GM23248 (cell line): ENCODE results near the gene SLC19A1. TPM values are rescaled to one million over a fixed set of nuclear protein-coding genes. Genes with fewer than 3 reads are reported as not detected.

ENCODE experiments used
- DNase-seq: peaks from one replicate; pipeline ENCODE4 v3.0.0-alpha.2; 2015
- H2AFZ ChIP-seq: fragments of 200-600 bp; sonication (generic); 2 replicates; pipeline ENCODE4 v1.6.1; 2016; ENCODE audit warnings: antibody characterized with exemption
- H3F3A ChIP-seq: fragments of 200-600 bp; sonication (generic); 2 replicates; pipeline ENCODE4 v1.6.1; 2016; ENCODE audit warnings: mild to moderate bottlenecking, antibody characterized with exemption, mixed run types; ENCODE audit not compliant: insufficient read depth
- H3K27ac ChIP-seq: fragments of 200-600 bp; sonication (generic); 2 replicates; pipeline ENCODE4 v1.5.1; 2016; ENCODE audit warnings: mild to moderate bottlenecking
- H3K27me3 ChIP-seq: fragments of 200-600 bp; sonication (generic); replicated peaks from 2 replicates; pipeline ENCODE4 v1.6.1; 2016; ENCODE audit warnings: mild to moderate bottlenecking; ENCODE audit not compliant: insufficient read depth
- H3K36me3 ChIP-seq: fragments of 200-600 bp; sonication (generic); 2 replicates; pipeline ENCODE4 v1.6.1; 2016; ENCODE audit warnings: low read depth, mild to moderate bottlenecking
- H3K4me1 ChIP-seq: fragments of 200-600 bp; sonication (generic); 2 replicates; pipeline ENCODE4 v1.6.1; 2016; ENCODE audit warnings: mild to moderate bottlenecking; ENCODE audit not compliant: insufficient read depth
- H3K4me2 ChIP-seq: fragments of 200-600 bp; sonication (generic); one replicate; pipeline ENCODE4 v1.6.1; 2016; ENCODE audit warnings: mild to moderate bottlenecking; ENCODE audit not compliant: unreplicated experiment
- H3K4me3 ChIP-seq: fragments of 200-600 bp; sonication (generic); 2 replicates; pipeline ENCODE4 v1.5.1; 2016; ENCODE audit warnings: mild to moderate bottlenecking
- H3K79me2 ChIP-seq: fragments of 200-600 bp; sonication (generic); 2 replicates; pipeline ENCODE4 v1.6.1; 2016; ENCODE audit warnings: mild to moderate bottlenecking; ENCODE audit not compliant: insufficient read depth
- H3K9ac ChIP-seq: fragments of 200-600 bp; sonication (generic); 2 replicates; pipeline ENCODE4 v1.6.1; 2016; ENCODE audit warnings: mild to moderate bottlenecking
- H3K9me2 ChIP-seq: fragments of 200-600 bp; sonication (generic); 2 replicates; pipeline ENCODE4 v1.6.1; 2016; ENCODE audit warnings: mixed run types, mild to moderate bottlenecking, moderate library complexity; ENCODE audit not compliant: insufficient read depth
- H3K9me3 ChIP-seq: fragments of 200-600 bp; sonication (generic); one replicate; pipeline ENCODE4 v1.6.1; 2017; ENCODE audit warnings: low read depth
- H4K20me1 ChIP-seq: fragments of 200-600 bp; sonication (generic); 2 replicates; pipeline ENCODE4 v1.6.0; 2016; ENCODE audit not compliant: insufficient read depth
- EZH2 ChIP-seq: fragments of 200-600 bp; sonication (generic); IDR thresholded peaks from 2 replicates; pipeline ENCODE4 v1.6.1; 2018; ENCODE audit warnings: antibody characterized with exemption, mild to moderate bottlenecking; ENCODE audit not compliant: insufficient read depth, poor library complexity, severe bottlenecking
- EZH2phosphoT487 ChIP-seq: fragments of 200-600 bp; sonication (generic); IDR thresholded peaks from 2 replicates; pipeline ENCODE4 v1.6.1; 2018; ENCODE audit warnings: antibody characterized with exemption, moderate library complexity, mild to moderate bottlenecking, low read depth; ENCODE audit not compliant: insufficient read depth
- WGBS, 2 experiments: methylation state at CpG; one replicate each; pipeline ENCODE4 v1.1.6; 2015 to 2017; ENCODE audit warnings: low lambda C conversion rate in 2 of 2, low coverage in 1 of 2; ENCODE audit errors: missing lambda C conversion rate in 2 of 2; 5-methylcytosine and 5-hydroxymethylcytosine counted together
- in situ Hi-C: fragments of 300-500 bp; cut with MboI; formaldehyde crosslinking; loops from 2 replicates; pipeline ENCODE4 v1.15.0; 2020
- polyA plus RNA-seq: library from polyadenylated mRNA; unstranded; fragments of >200 nt; fragmentation: Nextera tagmentation; extraction: Ambion mirVana; gene quantifications from 2 replicates; pipeline ENCODE4 v1.2.1, GENCODE V29; 2016
- total RNA-seq: library from RNA; depleted of rRNA; stranded (reverse); fragments of >200 nt; shearing (Covaris generic); gene quantifications from 2 replicates; pipeline ENCODE4 v1.2.3, GENCODE V29; 2014

Gene SLC19A1
- total and polyA plus RNA-seq, 2 experiments from 2014 or later = 7.8 to 8.4 TPM

DNA sequence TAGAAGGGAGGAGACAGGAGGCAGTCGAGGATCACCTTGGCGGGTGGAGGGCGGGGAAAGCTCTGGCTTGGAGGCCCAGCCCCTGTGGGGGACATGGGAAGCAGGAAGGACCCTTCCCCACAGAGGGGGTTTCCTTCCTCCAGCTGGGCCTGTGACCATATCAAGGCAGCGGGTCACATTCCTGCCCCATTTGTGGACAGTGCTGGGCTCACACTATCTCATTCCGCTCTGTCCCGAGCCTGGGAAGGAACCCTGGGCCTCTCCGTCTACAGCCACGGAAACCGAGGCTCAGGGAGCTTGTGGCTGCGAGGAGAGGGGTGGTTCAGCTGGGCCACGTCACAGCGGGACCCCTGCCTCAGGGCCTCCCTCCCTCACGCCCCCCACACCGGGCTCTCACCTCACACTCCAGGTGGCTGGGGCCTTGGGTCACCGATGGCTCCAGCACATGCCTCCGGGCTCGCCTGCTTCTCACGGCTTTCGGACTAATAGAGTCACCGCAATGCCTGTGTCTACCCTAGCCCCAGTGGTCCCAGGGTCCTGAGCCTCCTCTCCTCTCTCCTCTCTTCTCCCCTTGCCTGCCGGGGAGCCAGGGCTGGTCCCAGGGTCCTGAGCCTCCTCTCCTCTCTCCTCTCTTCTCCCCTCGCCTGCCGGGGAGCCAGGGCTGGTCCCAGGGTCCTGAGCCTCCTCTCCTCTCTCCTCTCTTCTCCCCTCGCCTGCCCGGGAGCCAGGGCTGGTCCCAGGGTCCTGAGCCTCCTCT, 56.4 kb downstream of the SLC19A1 start:
- Histone ChIP-seq H3K36me3 (no peaks in the 10 kb centered on the region), H3K27ac (no peak overlapping the region), H3K4me3 (no peak overlapping the region), H2AFZ (no peak overlapping the region), H4K20me1 (no peaks in the 10 kb centered on the region), H3K9ac (no peak overlapping the region), H3K9me2 (no peaks in the 10 kb centered on the region), H3K79me2 (no peaks in the 10 kb centered on the region), H3K27me3 (no peaks in the 10 kb centered on the region), H3K9me3 (no peaks in the 10 kb centered on the region), H3K4me2 (no peak overlapping the region), H3F3A (no peaks in the 10 kb centered on the region), H3K4me1 (no peaks in the 10 kb centered on the region)
- 79 to 80% methylated on average over 20 to 25 of the region's 25 CpGs for WGBS, 2 experiments
- DNase-seq = no peak
- no peak for TF ChIP-seq EZH2phosphoT487
- no peak for TF ChIP-seq EZH2
- in situ Hi-C loops = no loop called here

- Histone ChIP-seq H3K4me3 (no peak overlapping the region), H2AFZ (no peak overlapping the region), H3F3A (no peaks in the 10 kb centered on the region), H3K27ac (no peak overlapping the region), H3K4me2 (no peak overlapping the region), H3K36me3 (no peaks in the 10 kb centered on the region), H3K79me2 (no peaks in the 10 kb centered on the region), H3K9me3 (no peaks in the 10 kb centered on the region), H3K9ac (no peak overlapping the region), H3K27me3 (no peaks in the 10 kb centered on the region), H3K4me1 (no peaks in the 10 kb centered on the region), H4K20me1 (no peaks in the 10 kb centered on the region), H3K9me2 (no peaks in the 10 kb centered on the region)
- no peak for TF ChIP-seq EZH2phosphoT487
- TF ChIP-seq EZH2 = no peak
- WGBS, 2 experiments = 82% methylated on average over 6 of the region's 6 CpGs
- no peak for DNase-seq
- in situ Hi-C loops = no loop called here
Measured at GRCh38 chr21:45484318-45484717, 57.9 kb downstream of the SLC19A1 start.

- TF ChIP-seq EZH2phosphoT487 (no peak), EZH2 (no peak)
- H4K20me1 ChIP-seq = no peaks in the 10 kb centered on the region
- in situ Hi-C loops = no loop called here
- no peaks in the 10 kb centered on the region for H3K4me1 ChIP-seq
- no peak overlapping the region for H3K9ac ChIP-seq
- H3K9me3 ChIP-seq = no peaks in the 10 kb centered on the region
- H3K4me3 ChIP-seq = no peak overlapping the region
- no peak for DNase-seq
- no peaks in the 10 kb centered on the region for H3K36me3 ChIP-seq
- no peak overlapping the region for H3K27ac ChIP-seq
- no peaks in the 10 kb centered on the region for H3K27me3 ChIP-seq
- no peak overlapping the region for H3K4me2 ChIP-seq
- 87 to 90% methylated on average over 34 to 40 of the region's 40 CpGs for WGBS, 2 experiments
- no peaks in the 10 kb centered on the region for H3F3A ChIP-seq
- H3K79me2 ChIP-seq = no peaks in the 10 kb centered on the region
- H2AFZ ChIP-seq = no peak overlapping the region
- no peaks in the 10 kb centered on the region for H3K9me2 ChIP-seq
Measured at GRCh38 chr21:45482899-45483821, 59.1 kb downstream of the SLC19A1 start.

DNA sequence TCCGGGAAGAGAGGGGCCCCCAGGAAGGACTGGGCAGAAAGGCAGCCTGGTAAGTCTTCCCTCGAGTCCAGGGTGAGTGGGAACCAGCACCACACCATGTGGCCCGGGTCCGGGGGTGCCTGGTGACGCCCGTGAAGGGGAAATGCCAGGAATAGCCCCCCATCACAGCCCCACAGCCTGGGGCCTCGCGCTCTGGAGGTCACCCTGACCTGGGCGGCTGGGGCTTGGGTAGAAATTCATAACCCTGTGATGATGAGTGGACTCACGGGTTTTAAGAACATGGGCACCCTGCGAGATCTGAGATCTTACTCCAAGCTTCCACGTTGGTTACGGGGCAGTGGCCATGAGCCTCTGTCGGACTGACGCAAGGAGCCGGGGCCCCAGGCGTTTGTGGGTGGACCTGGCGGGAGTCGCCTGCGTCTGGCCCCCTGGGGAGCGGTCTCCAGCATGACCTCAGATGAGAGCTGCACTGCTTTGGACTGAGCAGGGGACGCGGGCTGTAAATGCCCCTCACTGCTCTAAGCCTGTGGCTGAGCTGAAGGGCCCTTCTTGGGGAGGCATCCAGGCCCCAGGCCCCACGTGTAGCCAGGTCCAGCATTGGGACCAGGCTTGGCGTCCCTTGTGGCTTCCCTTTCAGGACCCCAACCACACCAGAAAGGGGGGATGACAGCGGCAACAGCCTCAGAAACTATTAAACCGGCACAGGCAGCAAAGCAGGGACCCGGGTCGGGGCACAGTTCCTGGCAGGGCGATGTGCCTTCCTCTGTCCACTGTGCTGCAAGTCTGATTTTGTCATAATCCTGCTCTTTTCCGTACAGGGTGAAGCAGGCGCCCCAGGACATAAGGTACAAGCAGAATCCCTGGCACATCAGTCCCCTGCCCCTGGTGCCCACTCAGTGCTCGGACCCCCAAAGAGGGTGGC, 60.0 kb downstream of the SLC19A1 start:
- no peak overlapping the region for H2AFZ ChIP-seq
- no peaks in the 10 kb centered on the region for H3K36me3 ChIP-seq
- 91 to 92% methylated on average over 33 of the region's 33 CpGs for WGBS, 2 experiments
- no peaks in the 10 kb centered on the region for H3K27me3 ChIP-seq
- DNase-seq = no peak
- H3K9me3 ChIP-seq = no peaks in the 10 kb centered on the region
- TF ChIP-seq EZH2phosphoT487 (no peak), EZH2 (no peak)
- H3K9me2 ChIP-seq = no peaks in the 10 kb centered on the region
- H3K4me2 ChIP-seq = no peak overlapping the region
- no peak overlapping the region for H3K9ac ChIP-seq
- in situ Hi-C loops = no loop called here
- no peak overlapping the region for H3K27ac ChIP-seq
- H4K20me1 ChIP-seq = no peaks in the 10 kb centered on the region
- no peaks in the 10 kb centered on the region for H3K4me1 ChIP-seq
- H3K4me3 ChIP-seq = no peak overlapping the region
- H3K79me2 ChIP-seq = no peaks in the 10 kb centered on the region
- no peaks in the 10 kb centered on the region for H3F3A ChIP-seq
